ENCODE results near the gene KLHL7. TPM values are rescaled to one million over a fixed set of nuclear protein-coding genes. Genes with fewer than 3 reads are reported as not detected.
A peak's percentile ranks its signal among the peaks of the same experiment; 100 is the strongest.

Gene KLHL7
- total and polyA plus RNA-seq, 9 of the 15 experiments (the other 6 are each of a cell fraction or from before 2014, with no cell fraction given): 4.2 to 63.1 (median 32.3) TPM

GRCh38 chr7:23181684-23182553 is 76.3 kb downstream of the KLHL7 start, which contains the start of gene NUP42 (continued):
- peak; percentile 50; the same call in 1 of the 2 replicates for TF ChIP-seq TARDBP (IDR thresholded peaks at IDR 0.05)
- no peak for TF ChIP-seq ZNF384 (IDR thresholded peaks at IDR 0.05; ENCODE audit: low read depth, low read length)
- no peak for TF ChIP-seq ZNF354B (CRISPR knock-in tag; IDR thresholded peaks at IDR 0.05)
- peak in 1 of 2 experiments; percentile 76; a peak in 2 of 4 replicates for TF ChIP-seq RCOR1 (IDR thresholded peaks at IDR 0.05; ENCODE audit: borderline replicate concordance in 1 of 2, low read depth in 2 of 2, low read length in 2 of 2)

- no peaks in the 10 kb centered on the region for H3K9me3 ChIP-seq (replicated peaks; ENCODE audit: control insufficient read depth, insufficient read depth, low read depth, low read length)
- no peaks in the 10 kb centered on the region for H3K27me3 ChIP-seq (ENCODE audit: control insufficient read depth in 2 of 2, insufficient read depth in 2 of 2, low read length in 2 of 2)
- H3K36me3 ChIP-seq (ENCODE audit: control insufficient read depth, insufficient read depth, low read length): peaks cover 46% of the 10 kb centered on the region
- H2AFZ ChIP-seq (ENCODE audit: low read depth, low read length): no peak overlapping the region
- peak overlapping the region; percentile 83 for H3K27ac ChIP-seq (ENCODE audit: extremely low read depth, low read depth, low read length)
- H3K4me2 ChIP-seq (ENCODE audit: insufficient read depth, low read length): peak overlapping the region; percentile 88
- BruUV-seq (replicated peaks): no TSS peak
- intact Hi-C loops (cut with micrococcal nuclease): loop anchor here (2.0 to 10.0 kb wide), 3 partner anchors 77 to 341 kb away; no protein-coding TSS in a partner anchor
- peaks cover 8 to 9% of the 10 kb centered on the region in 2 experiments for H3K4me1 ChIP-seq (replicated peaks in 1 of 2; ENCODE audit: control insufficient read depth in 2 of 2, insufficient read depth in 2 of 2, low read length in 2 of 2)
- 0 out of 3 replicates have a peak, but pooled peaks have one; percentile 3 for ATAC-seq
- WGBS (ENCODE audit: insufficient coverage, low coverage, missing lambda C conversion rate): 2% methylated on average over 20 of the region's 20 CpGs
- no peaks in the 10 kb centered on the region for H4K20me1 ChIP-seq (replicated peaks; ENCODE audit: control insufficient read depth, insufficient read depth, low read length)
- POLR2A ChIA-PET: interaction anchor here (0.7 to 1.8 kb wide), 3 partner anchors 10 to 22 kb away, joined by 3 to 9 read pairs (median 6); no protein-coding TSS in a partner anchor
- no peaks in the 10 kb centered on the region for H3K9me1 ChIP-seq (ENCODE audit: control insufficient read depth, insufficient read depth, low read length)
- peak overlapping the region; percentile 89 to 91 for H3K9ac ChIP-seq (ENCODE audit: insufficient read depth in 1 of 2, low read depth in 2 of 2, low read length in 2 of 2)
- H3K79me2 ChIP-seq (ENCODE audit: control insufficient read depth, insufficient read depth, low read length): peaks cover 77% of the 10 kb centered on the region
- in situ Hi-C loops (cut with MboI): no loop called here
- FAIRE-seq: peak; percentile 60
- H3K4me3 ChIP-seq: peak overlapping the region; percentile 82
- DNase-seq (ENCODE audit: extremely low read depth in 1 of 4, low spot score in 3 of 4): peak in 1 of 4 experiments; percentile 63
- CTCF ChIA-PET (ENCODE audit: low intra/inter-chr PET ratio): interaction anchor here (2.2 kb wide), 1 partner anchor 78 kb away, joined by 9 read pairs; no protein-coding TSS in a partner anchor
- TF ChIP-seq DLX4 (CRISPR knock-in tag; IDR thresholded peaks at IDR 0.05) (no peak), SUPT5H (IDR thresholded peaks at IDR 0.05) (0 out of 2 replicates have a peak, but pooled peaks have one; percentile 33), TOE1 (IDR thresholded peaks at IDR 0.05; ENCODE audit: borderline replicate concordance) (0 out of 2 replicates have a peak, but pooled peaks have one; percentile 74), TOE1 (CRISPR knock-in tag; IDR thresholded peaks at IDR 0.05; ENCODE audit: borderline replicate concordance, low read depth) (no peak), TFE3 (CRISPR knock-in tag; IDR thresholded peaks at IDR 0.05) (peak; percentile 69), NR2C2 (CRISPR knock-in tag; IDR thresholded peaks at IDR 0.05) (no peak), NR2C2 (tag; IDR thresholded peaks at IDR 0.05) (peak; percentile 60), ZNF696 (CRISPR knock-in tag; conservative IDR thresholded peaks at IDR 0.05) (no peak), ID3 (CRISPR knock-in tag; IDR thresholded peaks at IDR 0.05) (no peak), ID3 (tag; IDR thresholded peaks at IDR 0.05) (0 out of 2 replicates have a peak, but pooled peaks have one; percentile 20), SIN3A (IDR thresholded peaks at IDR 0.05; ENCODE audit: borderline replicate concordance in 2 of 2, control insufficient read depth in 1 of 2, low read depth in 2 of 2, low read length in 2 of 2) (peak in 1 of 2 experiments; percentile 20; a peak in 1 of 4 replicates)
Measured at GRCh38 chr7:23183279-23184012, 77.9 kb downstream of the KLHL7 start.

All from K562 (cell line).